Natural killer cell treated with Interleukin-12 subunit alpha and Interleukin-12 subunit beta and Interleukin-15 and Interleukin-18, amount 100 ng/mL, for 72 hours (primary cell): ENCODE measurements around the gene WNT5A. TPM values are rescaled to one million over a fixed set of nuclear protein-coding genes. Genes with fewer than 3 reads are reported as not detected.

ENCODE experiments used
- ATAC-seq, 2 donors: fragments of 150-1000 bp; cut with Tn5 transposase in 1 of 2; sonication (Bioruptor Pico), chemical (Tn5 transposase) in 1 of 2; 2 replicates each; pipeline ENCODE4 v1.10.0; 2021
- DNase-seq: peaks from one replicate; pipeline ENCODE4 v3.0.0; 2022; ENCODE audit warnings: low spot score
- H3K27ac Mint-ChIP-seq, 2 donors: 1 replicate in 1 of 2; 2 replicates in 1 of 2; pipeline ENCODE4 v1.8.0; 2022; ENCODE audit warnings: mixed read lengths in 2 of 2, mild to moderate bottlenecking in 1 of 2, moderate library complexity in 1 of 2
- H3K27me3 Mint-ChIP-seq, 2 donors: 1 replicate in 1 of 2; 2 replicates in 1 of 2; pipeline ENCODE4 v1.8.0; 2022; ENCODE audit warnings: mixed read lengths in 2 of 2
- H3K36me3 Mint-ChIP-seq: one replicate; pipeline ENCODE4 v1.8.0; 2022; ENCODE audit warnings: mixed read lengths
- H3K4me1 Mint-ChIP-seq, 2 donors: 1 replicate in 1 of 2; 2 replicates in 1 of 2; pipeline ENCODE4 v1.8.0; 2022; ENCODE audit warnings: low read depth in 2 of 2, mixed read lengths in 2 of 2, mild to moderate bottlenecking in 1 of 2
- H3K4me3 Mint-ChIP-seq: one replicate; pipeline ENCODE4 v1.8.0; 2022; ENCODE audit warnings: mixed read lengths
- H3K9me3 Mint-ChIP-seq: 2 replicates; pipeline ENCODE4 v1.8.0; 2022; ENCODE audit warnings: mixed read lengths
- total RNA-seq, 2 donors: library from RNA; stranded (reverse); gene quantifications; one replicate each; pipeline ENCODE4 v1.2.3, GENCODE V29; 2022

WNT5A gene
- not detected for total RNA-seq

- H3K9me3 Mint-ChIP-seq, result no peaks in the 10 kb centered on the region
- ATAC-seq, result no peak
- DNase-seq, result no peak
- peaks cover 43 to 56% of the 10 kb centered on the region in 2 donors for H3K27me3 Mint-ChIP-seq
- peaks cover 6% of the 10 kb centered on the region for H3K36me3 Mint-ChIP-seq
- H3K4me3 Mint-ChIP-seq, result no peak within 1 kb of the TSS
- no peak within 1 kb of the TSS for H3K27ac Mint-ChIP-seq
- H3K4me1 Mint-ChIP-seq, result no peaks in the 10 kb centered on the region
Observed at GRCh38 chr3:55486857-55487380, at the start of gene WNT5A. Gene WNT5A, minus strand, starts transcription at chr3:55487306. Its CDS starts 321 bp downstream, at chr3:55486985.

GRCh38 chr3:55534876-55535275 is 47.8 kb upstream of the WNT5A start:
- Mint-ChIP-seq H3K36me3 (no peaks in the 10 kb centered on the region), H3K27me3 (no peaks in the 10 kb centered on the region), H3K4me1 (no peaks in the 10 kb centered on the region), H3K9me3 (no peaks in the 10 kb centered on the region), H3K27ac (no peak overlapping the region), H3K4me3 (no peak overlapping the region)
- ATAC-seq (no peak), DNase-seq (no peak)

DNA sequence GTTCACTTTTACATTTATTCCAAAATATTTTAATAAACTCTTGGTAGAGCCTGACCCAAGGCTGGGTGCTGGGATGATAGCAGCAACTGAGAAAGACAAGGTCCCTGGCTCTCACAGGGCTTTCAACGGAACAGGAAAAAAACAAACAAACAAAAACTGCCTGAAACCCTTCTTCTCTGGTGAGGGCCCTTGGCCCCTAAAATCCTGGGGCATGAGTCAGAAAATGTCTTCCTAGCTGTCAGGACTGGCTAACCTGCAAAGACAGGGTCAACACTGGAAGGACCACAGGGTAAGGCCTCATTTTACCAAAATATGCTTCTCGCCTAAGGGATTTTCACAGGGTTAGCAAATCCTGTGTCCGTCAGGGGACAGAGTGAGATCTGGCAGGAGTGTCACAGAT is 45.7 kb upstream of the WNT5A start:
- Mint-ChIP-seq H3K36me3 (no peaks in the 10 kb centered on the region), H3K27me3 (no peaks in the 10 kb centered on the region), H3K4me1 (no peaks in the 10 kb centered on the region), H3K27ac (no peak overlapping the region), H3K9me3 (no peaks in the 10 kb centered on the region), H3K4me3 (no peak overlapping the region)
- DNase-seq (no peak), ATAC-seq (no peak)

DNA sequence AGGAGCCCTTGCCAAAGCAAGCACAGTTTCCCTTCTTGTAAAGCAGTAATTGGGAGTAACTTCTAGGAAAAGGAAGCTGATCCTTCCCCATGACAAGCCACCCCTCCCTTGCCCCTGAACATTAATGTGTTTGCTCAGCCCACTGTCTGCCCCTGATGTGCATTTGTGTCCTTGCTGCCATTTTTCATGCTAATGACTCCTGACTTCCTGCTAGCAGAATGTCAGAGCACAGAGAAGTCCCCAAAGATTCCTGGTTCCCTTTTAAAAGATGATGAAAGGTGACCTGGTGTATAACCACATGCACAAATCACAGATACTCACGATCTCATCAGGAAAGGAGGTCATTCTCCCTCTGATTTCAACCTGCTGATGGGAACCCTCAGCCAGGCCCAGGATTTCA is 44.2 kb upstream of the WNT5A start:
- Mint-ChIP-seq H3K4me3 (no peak overlapping the region), H3K9me3 (no peaks in the 10 kb centered on the region), H3K36me3 (no peaks in the 10 kb centered on the region), H3K4me1 (no peaks in the 10 kb centered on the region), H3K27ac (no peak overlapping the region), H3K27me3 (no peaks in the 10 kb centered on the region)
- DNase-seq (no peak), ATAC-seq (no peak)

DNA sequence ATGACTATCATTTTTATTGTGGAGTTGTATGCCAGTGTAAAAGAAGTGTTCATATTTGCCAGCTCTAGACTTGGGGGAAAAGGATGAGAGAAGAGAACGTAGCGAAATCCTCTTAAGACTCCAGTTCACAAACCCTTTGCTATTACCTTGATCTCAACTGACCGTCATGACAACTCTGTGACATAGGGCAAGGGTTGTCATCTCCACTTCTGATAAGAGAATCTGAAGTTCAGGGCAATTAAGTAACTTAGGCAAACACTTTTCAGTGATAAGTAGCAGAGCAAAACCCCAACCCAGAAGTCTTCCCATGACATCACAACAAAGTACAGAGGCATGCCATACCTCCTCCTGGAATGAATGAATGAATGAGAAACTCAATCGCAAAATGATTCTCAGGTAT is 40.3 kb upstream of the WNT5A start:
- Mint-ChIP-seq H3K4me1 (no peaks in the 10 kb centered on the region), H3K36me3 (no peaks in the 10 kb centered on the region), H3K27me3 (no peaks in the 10 kb centered on the region), H3K27ac (no peak overlapping the region), H3K9me3 (peaks cover 5% of the 10 kb centered on the region), H3K4me3 (no peak overlapping the region)
- DNase-seq (no peak), ATAC-seq (no peak)

DNA sequence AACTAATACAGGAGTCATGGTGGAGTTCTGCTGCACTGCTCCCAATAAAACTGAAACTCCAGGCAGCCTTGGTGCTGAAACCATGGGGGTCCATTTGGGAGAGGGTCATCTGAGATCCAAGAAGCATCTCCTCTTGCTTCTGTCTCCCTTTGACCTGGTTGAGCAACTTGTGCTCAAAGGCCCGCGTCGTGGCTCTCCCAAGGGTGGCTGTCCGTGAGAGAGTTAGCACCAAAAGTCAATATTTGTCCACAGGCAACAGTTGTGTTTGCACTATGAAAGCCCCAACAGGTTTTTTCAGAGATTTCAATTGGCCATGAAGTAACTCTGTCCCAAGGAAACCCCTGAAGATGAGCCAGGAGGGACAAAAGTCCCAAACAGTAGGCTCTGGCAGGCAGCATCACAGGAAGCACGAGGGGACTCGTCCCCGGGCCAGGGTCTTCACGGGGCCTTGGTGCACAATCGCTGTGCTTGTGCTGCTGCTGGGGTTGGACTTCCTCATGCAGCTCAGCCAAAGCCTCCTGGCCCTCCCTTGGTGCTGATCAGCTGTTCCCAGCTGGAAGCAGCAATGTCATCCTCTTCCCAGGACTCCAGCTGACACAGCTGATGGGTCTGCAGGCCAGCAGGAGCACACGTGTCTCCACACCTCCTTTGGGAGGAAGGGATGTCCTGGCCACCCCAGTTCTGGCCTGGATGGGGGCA is 39.4 kb upstream of the WNT5A start:
- Mint-ChIP-seq H3K4me3 (no peak overlapping the region), H3K9me3 (peaks cover 5% of the 10 kb centered on the region), H3K36me3 (no peaks in the 10 kb centered on the region), H3K27me3 (no peaks in the 10 kb centered on the region), H3K4me1 (no peaks in the 10 kb centered on the region), H3K27ac (no peak overlapping the region)
- DNase-seq, result no peak
- no peak for ATAC-seq

DNA sequence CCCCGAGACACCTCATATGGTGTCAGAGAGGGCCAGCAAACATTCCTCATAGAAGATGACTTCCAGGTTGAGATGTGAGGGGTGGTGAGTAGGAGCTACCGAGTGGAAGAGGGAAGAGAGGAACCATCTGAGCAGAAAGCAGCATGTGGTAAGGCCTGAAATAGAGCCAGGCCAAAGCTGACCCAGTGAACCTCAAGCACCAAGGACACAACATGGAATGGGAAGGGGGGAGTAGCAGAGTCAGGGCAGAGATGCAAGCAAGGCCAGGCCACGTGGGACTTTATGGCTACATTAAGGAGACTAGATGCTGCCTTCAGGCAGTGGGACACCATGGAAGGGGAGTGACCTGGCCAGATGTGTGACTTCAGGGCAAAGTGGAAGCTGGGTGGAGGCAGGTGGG is 38.3 kb upstream of the WNT5A start:
- Mint-ChIP-seq H3K27ac (no peak overlapping the region), H3K4me1 (no peaks in the 10 kb centered on the region), H3K9me3 (peaks cover 5% of the 10 kb centered on the region), H3K4me3 (no peak overlapping the region), H3K36me3 (no peaks in the 10 kb centered on the region), H3K27me3 (no peaks in the 10 kb centered on the region)
- ATAC-seq (no peak), DNase-seq (no peak)

GRCh38 chr3:55524565-55525244 is 37.6 kb upstream of the WNT5A start:
- no peak overlapping the region for H3K4me3 Mint-ChIP-seq
- peaks cover 5% of the 10 kb centered on the region for H3K9me3 Mint-ChIP-seq
- DNase-seq (no peak), ATAC-seq (no peak)
- H3K27me3 Mint-ChIP-seq, result no peaks in the 10 kb centered on the region
- no peaks in the 10 kb centered on the region for H3K4me1 Mint-ChIP-seq
- H3K36me3 Mint-ChIP-seq, result no peaks in the 10 kb centered on the region
- no peak overlapping the region for H3K27ac Mint-ChIP-seq

GRCh38 chr3:55523471-55523870 is 36.4 kb upstream of the WNT5A start:
- DNase-seq (no peak), ATAC-seq (no peak)
- H3K4me1 Mint-ChIP-seq, result no peaks in the 10 kb centered on the region
- H3K4me3 Mint-ChIP-seq, result no peak overlapping the region
- no peak overlapping the region for H3K27ac Mint-ChIP-seq
- peaks cover 5% of the 10 kb centered on the region for H3K9me3 Mint-ChIP-seq
- no peaks in the 10 kb centered on the region for H3K36me3 Mint-ChIP-seq
- H3K27me3 Mint-ChIP-seq, result no peaks in the 10 kb centered on the region

DNA sequence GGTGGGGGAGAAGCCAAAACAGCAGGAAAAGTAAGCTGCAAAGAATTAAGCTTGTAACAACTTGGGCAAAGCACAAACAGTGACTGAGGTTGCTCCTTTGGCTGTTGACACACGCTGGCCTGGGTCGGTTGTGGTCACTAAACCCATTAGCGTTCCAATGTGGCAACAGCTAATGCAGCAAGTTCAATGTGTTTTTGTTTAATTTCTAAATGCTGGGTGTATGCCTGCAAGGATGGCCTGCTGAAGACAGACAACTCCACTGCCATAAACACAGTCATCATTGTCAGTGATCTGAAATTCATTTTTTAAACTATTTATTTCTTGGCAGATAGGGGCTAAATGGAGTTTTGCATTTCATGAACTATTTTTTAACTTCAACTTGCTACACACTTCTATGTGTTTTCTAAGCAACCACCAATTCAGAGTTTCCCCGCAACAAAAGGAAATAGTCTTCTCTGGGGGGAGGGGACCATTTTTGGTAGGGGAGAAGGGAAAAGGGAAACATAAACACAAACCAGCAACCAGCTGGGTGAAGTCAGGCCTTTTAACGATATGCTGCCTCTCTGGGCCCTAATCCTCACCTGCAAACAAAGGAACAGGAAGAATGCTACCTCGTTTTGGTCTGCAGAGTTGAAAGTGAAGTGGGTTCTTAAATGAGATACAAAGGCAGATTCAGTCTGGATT is 34.8 kb upstream of the WNT5A start:
- DNase-seq (no peak), ATAC-seq (no peak)
- Mint-ChIP-seq H3K36me3 (no peaks in the 10 kb centered on the region), H3K4me3 (no peak overlapping the region), H3K27ac (no peak overlapping the region), H3K4me1 (no peaks in the 10 kb centered on the region), H3K9me3 (peaks cover 5% of the 10 kb centered on the region), H3K27me3 (no peaks in the 10 kb centered on the region)

DNA sequence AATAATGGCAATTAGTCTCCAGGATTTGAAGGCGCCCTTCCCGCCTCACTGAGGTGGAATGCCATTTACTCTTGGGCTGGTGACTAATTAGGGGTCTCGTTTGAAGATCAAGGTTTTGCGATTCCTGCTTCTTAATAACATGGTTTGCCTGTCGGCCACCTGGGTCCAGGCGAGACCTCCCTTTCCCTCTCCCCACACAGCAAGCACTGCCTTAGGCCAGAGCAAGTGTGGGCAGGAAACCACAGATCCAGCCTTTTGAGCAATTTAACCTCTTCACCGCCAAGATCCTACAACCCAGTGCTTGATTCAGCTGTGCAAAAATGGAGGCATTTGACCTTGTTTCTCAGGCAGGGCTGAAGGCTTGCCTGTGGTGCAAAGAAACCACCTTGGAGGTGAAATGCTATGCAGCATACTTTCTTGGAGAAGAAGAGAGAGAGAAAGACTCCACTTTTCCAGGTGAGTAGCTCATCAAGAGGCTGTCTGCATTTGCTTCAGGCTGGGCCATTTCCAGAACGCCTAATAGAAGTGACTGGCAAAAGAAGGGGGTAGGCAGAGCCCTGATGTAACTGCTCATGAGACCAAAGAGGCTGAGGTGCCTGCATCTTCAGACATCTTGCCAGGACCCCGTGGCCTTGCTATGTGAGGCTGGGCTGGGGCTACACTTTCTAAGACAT is 34.1 kb upstream of the WNT5A start:
- no peak for DNase-seq
- no peak for ATAC-seq
- Mint-ChIP-seq H3K4me1 (no peaks in the 10 kb centered on the region), H3K4me3 (no peak overlapping the region), H3K36me3 (no peaks in the 10 kb centered on the region), H3K27me3 (no peaks in the 10 kb centered on the region), H3K9me3 (peaks cover 5% of the 10 kb centered on the region), H3K27ac (no peak overlapping the region)

GRCh38 chr3:55519019-55519418 is 31.9 kb upstream of the WNT5A start:
- H3K9me3 Mint-ChIP-seq, result no peaks in the 10 kb centered on the region
- no peak for ATAC-seq
- peaks cover 0 to 2% of the 10 kb centered on the region in 2 donors for H3K27me3 Mint-ChIP-seq
- H3K4me3 Mint-ChIP-seq, result no peak overlapping the region
- DNase-seq, result no peak
- no peaks in the 10 kb centered on the region for H3K36me3 Mint-ChIP-seq
- H3K4me1 Mint-ChIP-seq, result no peaks in the 10 kb centered on the region
- H3K27ac Mint-ChIP-seq, result no peak overlapping the region

- H3K27ac Mint-ChIP-seq, result no peak overlapping the region
- peaks cover 1 to 2% of the 10 kb centered on the region in 2 donors for H3K27me3 Mint-ChIP-seq
- no peaks in the 10 kb centered on the region for H3K36me3 Mint-ChIP-seq
- H3K9me3 Mint-ChIP-seq, result no peaks in the 10 kb centered on the region
- DNase-seq (no peak), ATAC-seq (no peak)
- no peak overlapping the region for H3K4me3 Mint-ChIP-seq
- H3K4me1 Mint-ChIP-seq, result no peaks in the 10 kb centered on the region
Observed at GRCh38 chr3:55518451-55518850, 31.3 kb upstream of the WNT5A start.
